Fibroblast of upper back skin (primary cell): ENCODE data around the gene MAP2K5.

Experiments used
- DNase-seq: peaks from one replicate; pipeline ENCODE4 v3.0.0-alpha.2; 2013

Gene MAP2K5

DNA sequence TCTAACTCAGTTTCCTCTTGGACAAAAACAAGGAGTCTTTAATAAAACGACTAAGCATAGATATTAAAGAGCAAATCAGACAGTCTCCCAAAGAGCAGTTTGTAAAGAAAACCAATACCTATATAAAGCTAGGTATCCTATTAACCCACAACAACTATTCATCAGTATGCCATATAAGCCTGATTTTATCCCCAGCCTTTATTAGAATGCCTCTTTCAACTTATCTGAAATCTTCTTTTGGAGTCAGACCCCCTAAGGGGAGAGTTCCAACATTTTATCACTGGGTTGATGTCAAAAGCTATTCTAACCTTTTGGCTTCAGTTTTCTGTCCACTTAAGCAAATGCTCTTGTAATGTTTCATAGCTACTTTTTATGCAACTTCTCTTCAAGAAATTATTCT lies 17.8 kb downstream of the MAP2K5 start:
- DNase-seq, result no peak

DNA sequence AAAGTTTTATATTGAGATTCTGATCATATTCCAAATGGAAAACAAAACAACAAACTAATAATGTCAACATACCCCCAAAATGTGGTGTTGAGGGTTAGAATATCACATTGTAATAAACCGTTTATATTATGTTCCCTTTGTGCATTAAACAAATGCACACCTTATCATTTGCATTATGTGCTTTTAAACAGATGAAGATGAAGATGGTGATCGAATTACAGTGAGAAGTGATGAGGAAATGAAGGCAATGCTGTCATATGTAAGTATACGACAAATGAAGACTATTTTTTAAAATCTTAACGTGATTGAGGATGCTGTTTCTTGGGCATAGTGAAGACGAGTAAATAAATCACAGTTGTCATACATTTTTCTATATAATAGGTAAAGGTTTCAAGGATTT lies 20.6 kb downstream of the MAP2K5 start:
- no peak for DNase-seq

GRCh38 chr15:67564021-67564967 lies 21.8 kb downstream of the MAP2K5 start:
- no peak for DNase-seq

- DNase-seq, result no peak
Measured at GRCh38 chr15:67564968-67565345, 22.5 kb downstream of the MAP2K5 start.

DNA sequence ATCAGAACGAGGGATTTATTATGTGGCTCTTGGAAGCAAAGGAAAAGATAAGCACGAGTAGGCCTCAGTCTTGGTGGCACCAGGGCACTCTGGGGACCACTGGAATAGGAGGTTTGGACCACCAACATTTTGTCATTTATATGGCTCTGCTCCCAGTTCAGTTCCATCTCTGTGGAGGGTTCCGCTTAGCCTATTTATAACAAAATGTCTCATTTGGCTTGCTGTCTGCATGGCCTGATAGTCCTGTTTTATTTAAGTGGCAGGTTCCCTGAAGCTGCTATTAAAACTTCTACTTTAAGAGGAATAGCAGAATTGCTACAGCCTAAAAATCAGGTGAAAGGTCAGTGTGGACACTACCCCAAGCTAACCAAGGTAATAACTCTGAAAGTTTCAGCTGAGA lies 27.2 kb downstream of the MAP2K5 start:
- DNase-seq, result no peak

DNA sequence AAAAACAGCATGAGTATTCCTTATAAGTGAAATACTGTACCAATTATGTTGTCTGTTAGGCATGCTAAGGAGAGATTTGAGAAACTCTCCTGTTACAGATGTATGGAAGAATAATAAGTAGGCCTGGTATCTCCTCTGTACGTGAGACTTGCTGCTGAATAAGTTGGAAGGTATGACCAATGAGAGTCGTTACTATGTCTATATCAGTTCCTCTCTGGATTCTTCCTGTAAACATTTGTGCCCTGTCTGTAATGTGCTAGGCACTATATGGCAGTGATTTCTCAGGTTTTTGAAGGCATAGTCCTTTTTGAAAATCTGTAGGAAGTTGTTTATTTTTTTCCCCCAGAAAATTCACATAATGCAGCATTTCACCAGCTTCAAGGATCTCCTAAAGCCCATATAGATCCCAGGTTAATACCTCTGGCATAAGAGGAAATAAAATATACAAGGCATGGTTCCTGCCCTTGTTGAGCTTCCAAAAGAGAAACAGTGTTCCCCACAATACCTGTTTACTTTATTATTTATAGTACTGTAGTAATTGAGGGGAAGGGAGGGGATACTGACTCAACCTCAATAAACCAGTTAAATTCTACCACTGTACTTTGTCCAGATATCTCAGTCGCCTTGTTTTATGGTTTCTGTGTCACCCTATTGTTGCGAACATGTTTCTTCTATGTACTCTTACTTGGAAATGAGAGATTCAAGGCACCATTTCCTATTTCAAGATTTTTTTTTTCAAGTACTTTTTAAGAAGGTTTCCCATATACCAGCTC lies 28.6 kb downstream of the MAP2K5 start:
- no peak for DNase-seq

DNA sequence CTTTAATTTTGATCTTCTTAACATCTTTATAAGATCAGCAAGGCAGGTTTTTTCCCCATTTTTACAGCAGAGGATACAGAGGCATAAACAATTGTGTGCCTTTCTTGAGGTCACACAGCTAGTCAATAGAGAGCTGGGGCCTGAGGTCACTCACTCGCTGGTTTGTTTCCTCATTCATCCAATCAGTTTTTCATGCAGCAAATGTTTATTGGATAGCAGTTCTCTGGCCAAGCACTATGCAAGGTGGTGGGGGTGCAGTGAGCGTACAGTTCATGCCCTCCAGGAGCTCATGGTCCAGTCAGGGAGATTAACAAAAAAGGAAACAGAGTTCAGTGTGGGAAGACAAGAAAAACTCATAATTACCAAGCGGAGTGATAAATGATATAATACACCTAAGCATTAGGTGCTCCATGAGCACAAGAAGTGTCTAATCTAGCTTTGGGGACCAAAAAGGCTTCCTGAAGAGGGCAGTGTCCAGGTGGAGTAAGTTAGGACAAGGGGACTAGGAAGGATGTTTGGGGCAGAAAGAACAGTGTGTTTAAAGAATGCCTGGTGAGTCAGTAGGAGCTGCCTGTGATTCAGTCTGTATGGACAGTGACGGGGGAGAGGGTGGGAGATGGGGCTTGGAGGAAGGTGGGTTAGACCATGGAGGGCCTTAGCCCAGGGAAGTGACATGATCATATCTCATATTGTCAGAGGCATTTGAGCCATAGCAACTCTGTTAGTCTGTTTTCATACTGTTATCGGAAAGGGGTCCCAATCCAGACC lies 29.3 kb downstream of the MAP2K5 start:
- peak; percentile 5 for DNase-seq

DNA sequence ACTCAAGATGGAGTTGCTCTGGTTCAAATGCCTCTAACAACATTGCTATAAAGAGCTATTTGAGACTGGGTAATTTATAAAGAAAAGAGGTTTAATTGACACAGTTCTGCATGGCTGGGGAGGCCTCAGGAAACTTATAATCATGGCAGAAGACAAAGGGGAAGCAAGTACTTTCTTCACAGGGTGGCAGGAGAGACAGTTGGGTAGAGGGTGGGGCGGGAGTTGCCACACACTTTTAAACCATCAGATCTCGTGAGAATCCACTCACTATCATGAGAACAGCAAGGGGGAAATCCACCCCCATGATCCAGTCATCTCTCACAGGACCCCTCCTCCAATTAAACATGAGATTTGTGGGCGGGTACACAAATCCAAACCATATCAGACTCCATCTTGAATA lies 30.7 kb downstream of the MAP2K5 start:
- DNase-seq, result no peak

DNA sequence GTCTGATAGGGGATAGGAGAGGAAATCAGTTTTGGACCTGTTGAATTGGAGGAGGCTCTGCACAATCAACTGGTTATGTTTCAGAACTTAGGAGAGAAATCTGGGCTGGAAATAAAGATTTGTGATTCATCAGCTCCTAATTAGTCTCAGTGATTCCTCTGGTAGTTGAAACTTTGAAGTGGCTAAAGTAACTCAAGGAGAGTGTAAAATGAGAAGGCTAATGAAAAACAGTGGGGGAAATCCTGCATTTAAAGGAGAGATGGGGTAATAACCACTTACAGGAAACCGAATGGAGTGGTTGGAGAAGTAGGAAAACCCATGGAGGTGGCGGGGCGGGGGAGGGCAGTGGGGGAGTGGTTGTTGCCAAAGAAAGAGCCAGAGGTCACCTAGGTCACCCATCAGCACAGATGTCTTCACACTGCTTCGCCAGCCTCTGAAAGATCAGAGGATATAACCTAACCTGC lies 32.6 kb downstream of the MAP2K5 start:
- DNase-seq, result peak; percentile 16

GRCh38 chr15:67578020-67578600 lies 35.6 kb downstream of the MAP2K5 start:
- no peak for DNase-seq

DNA sequence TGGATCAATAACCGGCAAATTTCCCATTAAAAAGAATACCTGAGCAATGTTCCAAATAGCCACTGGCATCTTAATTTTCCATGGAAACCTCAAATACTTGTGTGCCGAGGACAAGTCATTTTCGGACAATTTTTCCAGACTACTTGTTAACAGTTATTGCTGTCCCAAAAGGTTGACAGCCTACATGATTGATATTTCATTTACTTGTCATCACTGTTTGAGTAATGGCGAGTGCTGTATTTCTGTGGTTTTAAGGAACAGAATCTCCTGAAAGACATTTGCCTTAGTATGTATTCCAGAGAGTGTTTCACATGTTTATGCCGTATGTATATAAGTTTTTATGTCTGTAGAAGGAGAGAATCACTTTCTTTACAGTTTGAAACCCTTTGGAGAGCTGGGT lies 36.7 kb downstream of the MAP2K5 start:
- peak; percentile 71 for DNase-seq

- DNase-seq, result no peak
Measured at GRCh38 chr15:67579967-67580366, 37.5 kb downstream of the MAP2K5 start.

DNA sequence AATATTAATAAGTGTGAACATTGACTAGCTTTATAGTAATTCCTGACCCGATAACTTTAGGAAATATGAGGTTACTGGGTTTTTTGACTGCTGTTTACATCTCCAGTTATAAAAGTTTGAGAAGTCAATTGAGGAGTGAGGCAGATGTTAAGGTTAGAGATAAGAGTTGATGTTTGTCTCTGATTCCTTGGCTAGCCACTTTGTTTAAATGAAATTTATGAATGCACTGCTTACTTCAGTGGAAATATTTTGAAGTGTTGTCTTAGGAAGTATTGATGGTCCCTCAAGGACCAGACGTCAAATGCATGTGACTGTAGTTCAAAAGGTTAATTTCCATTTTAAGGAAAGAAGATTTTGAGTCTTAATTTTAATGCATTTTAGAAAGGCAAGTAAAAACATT lies 41.7 kb downstream of the MAP2K5 start:
- no peak for DNase-seq

- DNase-seq, result no peak
Measured at GRCh38 chr15:67585681-67586080, 43.2 kb downstream of the MAP2K5 start.

DNA sequence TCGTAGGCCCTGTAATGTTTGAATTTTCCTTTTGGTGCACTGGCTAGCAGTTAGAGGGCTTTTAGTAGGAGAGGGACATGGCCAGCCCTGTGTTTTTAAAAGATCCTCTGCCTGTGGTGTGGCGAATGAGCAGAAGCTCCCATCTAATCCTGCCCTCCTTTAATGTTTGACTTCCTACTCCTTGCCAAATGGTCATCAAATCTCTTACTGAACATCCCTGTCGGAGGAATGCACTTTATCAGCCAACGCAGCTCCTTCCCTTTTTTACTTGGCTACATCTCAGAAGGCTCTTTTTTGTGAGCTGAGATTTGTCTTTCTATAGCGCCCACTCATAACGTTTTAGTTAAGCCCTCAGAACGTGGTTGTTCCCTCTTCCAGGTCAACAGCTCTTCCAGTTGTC lies 44.8 kb downstream of the MAP2K5 start:
- no peak for DNase-seq

DNA sequence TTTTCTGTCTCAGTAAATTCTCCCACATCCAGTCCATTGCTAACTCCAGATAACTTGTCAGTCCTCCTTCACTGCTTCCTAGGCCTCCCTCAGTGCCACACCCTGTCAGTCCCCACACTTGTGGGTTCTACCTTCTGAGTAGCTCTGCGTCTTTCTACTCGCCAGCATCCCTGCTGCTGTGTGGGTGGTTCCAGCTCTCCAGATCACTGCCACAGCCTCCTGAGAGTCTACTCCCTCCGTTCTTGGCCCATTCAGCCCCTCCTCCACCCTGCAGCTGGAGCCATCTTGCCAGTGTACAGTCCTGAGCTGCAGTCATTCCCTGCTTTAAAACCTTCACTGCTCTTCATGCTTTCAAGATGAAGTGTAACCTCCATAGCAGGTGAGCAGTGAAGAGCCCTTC lies 45.3 kb downstream of the MAP2K5 start:
- no peak for DNase-seq

DNA sequence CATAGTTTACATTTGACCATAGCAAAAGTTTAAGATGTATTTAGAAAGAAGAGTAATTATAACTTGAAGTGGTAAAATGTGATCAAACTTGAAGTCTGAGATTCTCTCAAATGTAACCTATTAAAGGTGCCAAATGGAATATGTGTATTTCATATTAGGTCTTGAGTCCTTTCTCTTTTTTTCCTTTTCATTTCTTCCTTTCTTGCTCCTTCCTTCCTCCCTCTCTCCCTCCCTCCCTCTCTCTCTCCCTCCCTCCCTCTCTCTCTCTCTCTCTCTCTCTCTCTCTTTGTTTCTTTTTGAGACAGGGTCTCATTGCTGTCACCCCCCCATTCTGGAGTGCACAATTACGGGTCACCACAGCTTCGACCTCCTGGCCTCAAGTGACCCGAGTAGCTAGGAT lies 47.7 kb downstream of the MAP2K5 start:
- no peak for DNase-seq

GRCh38 chr15:67592245-67592644 lies 49.7 kb downstream of the MAP2K5 start:
- DNase-seq, result no peak

DNA sequence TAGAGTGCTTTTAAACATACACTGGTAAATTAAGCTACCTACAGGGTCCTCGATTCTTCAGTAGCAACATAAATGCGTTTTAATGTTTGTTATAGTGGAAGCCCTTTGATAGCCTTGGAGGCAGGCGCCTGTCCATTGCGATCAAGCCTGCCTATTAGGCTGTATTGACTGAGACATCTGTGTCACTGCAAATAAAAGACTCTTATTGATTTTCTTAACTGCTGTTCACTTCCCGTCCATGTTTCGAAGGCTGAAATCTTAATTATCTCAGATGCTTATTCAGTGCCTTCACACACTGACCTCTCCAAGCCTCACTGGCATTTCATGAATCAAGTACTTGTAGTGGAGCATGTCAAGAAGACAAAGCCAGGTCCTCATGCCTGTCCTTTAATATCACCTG lies 51.1 kb downstream of the MAP2K5 start:
- DNase-seq, result no peak

- DNase-seq, result no peak
Measured at GRCh38 chr15:67594770-67595169, 52.3 kb downstream of the MAP2K5 start.

DNA sequence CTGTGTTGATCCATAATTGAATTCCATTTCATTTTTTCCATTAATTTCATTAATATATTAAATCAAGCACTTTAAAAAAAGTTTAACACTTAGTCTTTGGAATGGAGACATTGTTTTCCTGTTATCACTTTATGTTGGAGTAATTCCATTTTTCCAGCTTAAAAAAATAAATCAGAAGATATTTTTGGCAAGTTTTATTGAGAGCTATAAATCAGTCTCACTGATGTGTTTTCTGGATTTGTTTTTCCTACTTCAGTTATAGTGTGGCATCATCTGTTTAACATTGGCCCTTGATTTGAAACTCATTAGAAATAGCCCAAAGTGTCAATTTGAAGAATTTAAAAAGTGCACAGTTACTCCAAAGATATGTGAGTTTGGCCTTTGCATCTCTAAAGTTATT lies 53.1 kb downstream of the MAP2K5 start:
- DNase-seq, result no peak

GRCh38 chr15:67601073-67601472 lies 58.6 kb downstream of the MAP2K5 start:
- peak; percentile 68 for DNase-seq

DNA sequence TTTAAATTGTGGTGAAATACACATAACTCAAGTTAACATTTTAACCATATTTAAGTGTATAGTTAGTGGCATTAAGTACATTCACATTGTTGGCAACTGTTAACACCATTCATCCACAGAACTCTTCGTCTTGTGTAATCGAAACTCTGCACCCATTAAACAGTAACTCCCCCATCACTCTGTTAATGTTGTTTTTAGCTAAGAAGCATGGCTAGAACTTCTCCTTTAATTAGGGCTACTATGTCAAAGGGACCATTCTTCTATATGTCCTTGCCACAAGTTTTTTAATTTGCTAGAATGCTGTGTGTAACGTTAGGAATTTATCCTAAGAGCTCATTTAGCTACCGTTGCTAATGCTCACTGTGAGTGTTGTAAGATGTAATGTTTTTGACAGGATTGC lies 60.6 kb downstream of the MAP2K5 start:
- DNase-seq, result no peak
